ENCODE results near the gene NTN5. TPM values are rescaled to one million over a fixed set of nuclear protein-coding genes. Genes with fewer than 3 reads are reported as not detected.

The NTN5 gene
- total and polyA plus RNA-seq, 8 donors: 0.12 to 1.8 (median 0.25) TPM; not detected in 1

- no peak for TF ChIP-seq CTCF (IDR thresholded peaks at IDR 0.05)
- Histone ChIP-seq H3K4me3 (no peak overlapping the region), H3K9me3 (no peaks in the 10 kb centered on the region), H3K27me3 (no peaks in the 10 kb centered on the region), H3K4me1 (peaks cover 0 to 2% (median 0%) of the 10 kb centered on the region in 3 donors), H3K27ac (no peak overlapping the region), H3K36me3 (no peaks in the 10 kb centered on the region)
- 94% methylated on average over 24 to 26 of the region's 26 CpGs for WGBS, 2 donors
- no peak for ATAC-seq
- no peak for DNase-seq
- intact Hi-C loops (cut with DNase I): no loop called here
- no peak for FAIRE-seq
Measured at GRCh38 chr19:48669903-48670668, 2.7 kb downstream of the NTN5 start.

GRCh38 chr19:48668761-48669160 lies 4.1 kb downstream of the NTN5 start:
- FAIRE-seq (no peak), ATAC-seq (no peak), DNase-seq (no peak)
- no peak overlapping the region for H3K4me3 ChIP-seq
- H3K4me1 ChIP-seq: no peaks in the 10 kb centered on the region
- H3K9me3 ChIP-seq: no peaks in the 10 kb centered on the region
- intact Hi-C loops (cut with DNase I): no loop called here
- no peaks in the 10 kb centered on the region for H3K36me3 ChIP-seq
- 97 to 100% methylated on average over 2 of the region's 2 CpGs for WGBS, 2 donors
- TF ChIP-seq CTCF (IDR thresholded peaks at IDR 0.05): no peak
- no peak overlapping the region for H3K27ac ChIP-seq
- H3K27me3 ChIP-seq: no peaks in the 10 kb centered on the region

- no peaks in the 10 kb centered on the region for H3K27me3 ChIP-seq
- H3K27ac ChIP-seq: no peak overlapping the region
- no peaks in the 10 kb centered on the region for H3K9me3 ChIP-seq
- no peak for DNase-seq
- H3K4me3 ChIP-seq: no peak overlapping the region
- FAIRE-seq: no peak
- no peak for TF ChIP-seq CTCF (IDR thresholded peaks at IDR 0.05)
- H3K4me1 ChIP-seq: no peaks in the 10 kb centered on the region
- ATAC-seq: no peak
- 47 to 56% methylated on average over 3 of the region's 3 CpGs for WGBS, 2 donors
- no peaks in the 10 kb centered on the region for H3K36me3 ChIP-seq
- intact Hi-C loops (cut with DNase I): no loop called here
Measured at GRCh38 chr19:48668332-48668731, 4.5 kb downstream of the NTN5 start.

GRCh38 chr19:48665786-48666185 lies 7.0 kb downstream of the NTN5 start:
- 65 to 69% methylated on average over 6 of the region's 6 CpGs for WGBS, 2 donors
- Histone ChIP-seq H3K9me3 (no peaks in the 10 kb centered on the region), H3K4me3 (no peak overlapping the region), H3K27ac (no peak overlapping the region), H3K36me3 (no peaks in the 10 kb centered on the region), H3K27me3 (no peaks in the 10 kb centered on the region), H3K4me1 (peaks cover 0 to under 1% (median 0%) of the 10 kb centered on the region in 3 donors)
- TF ChIP-seq CTCF (IDR thresholded peaks at IDR 0.05): no peak
- DNase-seq (no peak), ATAC-seq (no peak), FAIRE-seq (no peak)
- intact Hi-C loops (cut with DNase I): no loop called here

GRCh38 chr19:48664476-48664875 lies 8.3 kb downstream of the NTN5 start:
- intact Hi-C loops (cut with DNase I): no loop called here
- H3K4me1 ChIP-seq: peaks cover 0 to 7% (median 0%) of the 10 kb centered on the region in 3 donors
- no peaks in the 10 kb centered on the region for H3K27me3 ChIP-seq
- 88 to 91% methylated on average over 14 of the region's 14 CpGs for WGBS, 2 donors
- no peak overlapping the region for H3K27ac ChIP-seq
- DNase-seq (no peak), ATAC-seq (no peak), FAIRE-seq (no peak)
- no peak overlapping the region for H3K4me3 ChIP-seq
- H3K9me3 ChIP-seq: no peaks in the 10 kb centered on the region
- H3K36me3 ChIP-seq: no peaks in the 10 kb centered on the region
- TF ChIP-seq CTCF (IDR thresholded peaks at IDR 0.05): no peak
